Neutrophil (primary cell): Measurements from ENCODE around the gene THSD4.

Experiments used
- H3K27ac ChIP-seq: fragments of 200-600 bp; sonication (generic); 2 replicates; pipeline ENCODE4 v1.5.1; 2016; ENCODE audit warnings: mild to moderate bottlenecking, moderate library complexity
- H3K27me3 ChIP-seq: fragments of 200-600 bp; sonication (generic); 2 replicates; pipeline ENCODE4 v1.6.0; 2016; ENCODE audit warnings: mild to moderate bottlenecking
- H3K36me3 ChIP-seq: fragments of 200-600 bp; sonication (generic); 2 replicates; pipeline ENCODE4 v1.5.1; 2017
- H3K4me1 ChIP-seq, 2 experiments: fragments of 200-600 bp in 1 of 2; sonication (generic) in 1 of 2; 1 replicate in 1 of 2; 2 replicates in 1 of 2; pipeline versions ENCODE4 v1.5.1 to v1.6.1; 2013 to 2016; ENCODE audit warnings: low read depth in 1 of 2, low read length in 1 of 2, mild to moderate bottlenecking in 1 of 2, moderate library complexity in 1 of 2; ENCODE audit not compliant: control insufficient read depth in 1 of 2, insufficient read depth in 1 of 2
- H3K4me3 ChIP-seq, 2 experiments: fragments of 200-600 bp in 1 of 2; sonication (generic) in 1 of 2; 1 replicate in 1 of 2; 2 replicates in 1 of 2; pipeline ENCODE4 v1.5.1; 2013 to 2016; ENCODE audit warnings: low read depth in 1 of 2, low read length in 1 of 2, mild to moderate bottlenecking in 1 of 2, moderate library complexity in 1 of 2
- H3K9me3 ChIP-seq: fragments of 200-600 bp; sonication (generic); 2 replicates; pipeline ENCODE4 v1.5.1; 2016
- TF ChIP-seq, protein P1 (sequence below): fragments of 200-600 bp; sonication (generic); IDR thresholded peaks from 2 replicates; pipeline ENCODE4 v1.5.1; 2016; ENCODE audit warnings: antibody characterized with exemption

The THSD4 gene

DNA sequence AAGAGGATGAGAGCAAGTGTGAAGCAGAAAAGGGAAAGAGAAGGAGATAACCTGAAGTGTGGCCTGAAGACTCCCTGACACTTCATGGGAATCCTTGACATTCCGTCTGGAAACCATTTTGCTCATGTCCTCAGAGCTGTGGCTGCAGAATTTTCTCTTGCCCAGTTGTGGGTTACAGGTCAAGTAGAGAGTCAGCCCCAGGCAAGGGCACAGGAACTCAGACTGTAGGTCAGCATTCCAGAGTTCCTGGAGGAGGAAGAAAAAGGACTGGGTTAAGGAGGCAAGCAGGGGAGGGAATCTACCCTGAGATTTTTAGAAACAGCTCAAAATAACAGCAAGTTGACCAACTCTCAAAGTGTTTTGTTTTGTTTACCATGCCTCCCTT is 4.1 kb upstream of the THSD4 start:
- H3K27me3 ChIP-seq = peaks cover 57% of the 10 kb centered on the region
- no peaks in the 10 kb centered on the region for H3K36me3 ChIP-seq
- H3K4me3 ChIP-seq = no peak overlapping the region
- H3K4me1 ChIP-seq = peaks cover 0 to 3% of the 10 kb centered on the region in 2 experiments
- no peak overlapping the region for H3K27ac ChIP-seq
- H3K9me3 ChIP-seq = no peaks in the 10 kb centered on the region
- TF ChIP-seq, protein P1, sequence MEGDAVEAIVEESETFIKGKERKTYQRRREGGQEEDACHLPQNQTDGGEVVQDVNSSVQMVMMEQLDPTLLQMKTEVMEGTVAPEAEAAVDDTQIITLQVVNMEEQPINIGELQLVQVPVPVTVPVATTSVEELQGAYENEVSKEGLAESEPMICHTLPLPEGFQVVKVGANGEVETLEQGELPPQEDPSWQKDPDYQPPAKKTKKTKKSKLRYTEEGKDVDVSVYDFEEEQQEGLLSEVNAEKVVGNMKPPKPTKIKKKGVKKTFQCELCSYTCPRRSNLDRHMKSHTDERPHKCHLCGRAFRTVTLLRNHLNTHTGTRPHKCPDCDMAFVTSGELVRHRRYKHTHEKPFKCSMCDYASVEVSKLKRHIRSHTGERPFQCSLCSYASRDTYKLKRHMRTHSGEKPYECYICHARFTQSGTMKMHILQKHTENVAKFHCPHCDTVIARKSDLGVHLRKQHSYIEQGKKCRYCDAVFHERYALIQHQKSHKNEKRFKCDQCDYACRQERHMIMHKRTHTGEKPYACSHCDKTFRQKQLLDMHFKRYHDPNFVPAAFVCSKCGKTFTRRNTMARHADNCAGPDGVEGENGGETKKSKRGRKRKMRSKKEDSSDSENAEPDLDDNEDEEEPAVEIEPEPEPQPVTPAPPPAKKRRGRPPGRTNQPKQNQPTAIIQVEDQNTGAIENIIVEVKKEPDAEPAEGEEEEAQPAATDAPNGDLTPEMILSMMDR = no peak

DNA sequence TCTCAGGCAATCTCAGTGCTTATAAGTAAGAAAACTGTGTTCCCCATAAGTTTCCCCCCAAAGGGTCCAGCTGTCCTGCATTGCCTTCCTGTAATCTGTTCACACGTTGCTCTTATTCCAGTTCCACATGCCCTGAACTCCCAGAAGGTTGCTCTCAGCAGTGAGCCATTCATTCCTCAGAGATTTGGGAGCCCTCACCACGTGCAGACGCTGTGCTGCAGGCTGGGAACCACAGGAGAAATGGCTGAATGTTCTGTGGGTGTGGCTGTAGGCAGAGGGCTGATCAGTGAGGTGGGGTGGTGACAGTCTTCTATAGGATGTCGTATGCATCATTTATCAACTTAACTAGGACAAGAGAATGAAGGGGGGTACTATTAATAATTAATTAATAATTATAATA is 3.3 kb upstream of the THSD4 start:
- Histone ChIP-seq H3K4me3 (no peak overlapping the region), H3K36me3 (no peaks in the 10 kb centered on the region), H3K27me3 (peaks cover 65% of the 10 kb centered on the region), H3K27ac (no peak overlapping the region), H3K4me1 (peaks cover 0 to 3% of the 10 kb centered on the region in 2 experiments), H3K9me3 (no peaks in the 10 kb centered on the region)
- TF ChIP-seq, protein P1 = no peak

DNA sequence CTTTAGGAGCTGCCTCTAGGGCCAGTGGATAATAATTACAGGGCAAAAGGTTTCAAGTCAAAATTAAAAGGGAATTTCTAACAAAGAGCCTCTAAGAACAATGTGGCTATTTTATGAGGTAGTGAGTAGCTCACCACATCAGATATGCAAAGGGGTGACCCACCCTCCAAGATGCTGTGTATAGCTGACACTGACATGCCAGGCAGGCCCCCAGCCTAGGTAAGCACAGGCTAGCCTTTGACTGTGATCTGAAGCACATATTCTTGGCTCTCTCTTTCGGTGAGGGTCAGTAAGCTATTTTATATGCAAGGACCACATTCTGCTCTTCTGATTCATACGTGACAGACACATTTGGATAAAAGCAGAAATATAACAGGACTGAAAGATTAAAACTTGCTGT is 2.8 kb upstream of the THSD4 start:
- Histone ChIP-seq H3K4me1 (peaks cover 0 to 3% of the 10 kb centered on the region in 2 experiments), H3K9me3 (no peaks in the 10 kb centered on the region), H3K36me3 (no peaks in the 10 kb centered on the region), H3K4me3 (no peak overlapping the region), H3K27ac (no peak overlapping the region), H3K27me3 (peaks cover 70% of the 10 kb centered on the region)
- TF ChIP-seq, protein P1 = no peak

DNA sequence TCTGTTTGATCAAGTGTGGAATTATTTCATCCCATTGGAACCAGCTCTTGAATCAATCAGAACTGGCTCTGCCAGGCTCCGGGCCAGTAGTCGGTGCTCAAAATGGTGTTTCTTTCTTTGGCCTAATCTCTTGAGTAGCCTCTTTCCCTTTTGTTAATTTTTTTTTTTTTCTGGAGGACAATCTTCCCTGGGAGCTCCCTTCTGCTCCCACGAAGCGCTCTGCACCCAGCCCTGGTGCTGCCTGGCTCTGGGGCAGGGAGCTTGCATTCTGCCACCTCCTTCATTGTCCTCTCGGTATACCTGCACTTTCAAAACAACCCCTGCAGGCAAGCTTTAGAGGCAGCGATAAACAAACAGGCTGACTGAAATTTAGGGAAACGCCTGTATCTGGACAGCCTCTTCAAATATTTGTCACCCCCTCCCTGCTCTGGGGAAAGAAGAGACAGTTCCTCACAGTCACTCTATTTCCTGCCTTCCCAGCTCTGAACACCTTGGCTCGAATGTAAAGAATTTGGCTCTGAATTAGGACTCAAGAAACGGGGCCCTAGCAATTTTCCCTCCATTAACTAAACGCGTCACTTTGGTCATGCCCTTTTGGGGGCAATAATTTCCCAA is 1.1 kb upstream of the THSD4 start:
- no peaks in the 10 kb centered on the region for H3K36me3 ChIP-seq
- no peak overlapping the region for H3K27ac ChIP-seq
- no peaks in the 10 kb centered on the region for H3K9me3 ChIP-seq
- H3K27me3 ChIP-seq = peaks cover 84% of the 10 kb centered on the region
- H3K4me3 ChIP-seq = no peak overlapping the region
- TF ChIP-seq, protein P1 = no peak
- peaks cover 0 to 3% of the 10 kb centered on the region in 2 experiments for H3K4me1 ChIP-seq

DNA sequence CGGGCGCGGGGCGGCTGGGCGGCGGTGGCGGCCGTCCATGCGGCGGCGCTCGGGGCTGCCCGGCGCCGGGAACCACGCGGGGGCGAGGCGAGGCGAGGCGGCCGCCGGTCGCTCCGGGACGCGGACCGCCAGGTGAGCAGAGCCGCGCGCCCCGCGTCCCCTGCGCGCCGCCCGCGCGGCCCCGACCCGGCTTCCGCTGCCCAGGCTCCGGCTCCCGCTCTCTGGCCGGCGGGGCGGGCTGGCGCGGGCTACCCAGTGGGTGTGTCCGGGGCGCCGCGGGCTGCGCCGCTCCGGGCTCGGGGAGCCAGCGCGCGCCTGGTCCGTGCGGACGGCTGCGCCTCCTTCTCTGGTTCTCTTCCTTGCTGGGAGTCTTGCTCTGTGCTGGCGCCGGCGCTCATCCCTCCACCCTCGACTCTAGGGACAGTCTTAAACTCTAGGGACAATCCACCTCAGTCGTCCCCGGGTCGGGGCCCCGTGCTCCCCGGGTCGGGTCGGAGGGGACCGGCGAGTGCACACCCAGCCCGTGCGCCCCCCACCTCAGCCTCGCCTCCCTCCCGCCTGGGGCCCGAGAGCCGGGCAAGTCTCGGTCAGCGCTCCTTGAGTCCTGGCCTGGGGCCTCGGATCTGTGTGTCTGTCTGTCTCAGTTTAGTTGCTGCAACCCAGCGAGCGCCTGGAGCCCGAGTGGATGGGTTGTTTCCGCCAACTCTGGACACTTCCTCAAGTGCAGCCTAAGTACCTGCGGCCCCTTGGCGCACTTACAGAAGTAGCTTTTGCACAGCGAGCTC is 488 bp downstream of the THSD4 start:
- TF ChIP-seq, protein P1 = no peak
- Histone ChIP-seq H3K27me3 (peaks cover 88% of the 10 kb centered on the region), H3K4me1 (peaks cover 0 to 3% of the 10 kb centered on the region in 2 experiments), H3K4me3 (no peak overlapping the region), H3K9me3 (no peaks in the 10 kb centered on the region), H3K36me3 (no peaks in the 10 kb centered on the region), H3K27ac (no peak overlapping the region)
